Pancreas (tissue), 10 donors: ENCODE data around the gene NEB. TPM values are rescaled to one million over a fixed set of nuclear protein-coding genes. Genes with fewer than 3 reads are reported as not detected.

Source experiments
- ATAC-seq, 4 donors: fragments of 200-7000 bp; cut with Tn5 transposase; one replicate each; pipeline versions ENCODE4 v1.8.0 to v1.9.1; 2020; ENCODE audit warnings: mild to moderate bottlenecking in 4 of 4, moderate library complexity in 4 of 4
- DNase-seq, 6 donors: peaks; one replicate each; pipeline ENCODE4 v3.0.0-alpha.2; 2020
- FAIRE-seq: peaks from 2 replicates; lab custom pipeline; 2012; peaks lifted over from hg19 to GRCh38; lab: Jason Lieb, UNC
- H3K27ac ChIP-seq, 4 donors: fragments of 200-600 bp; sonication (generic); 1 replicate in 3 of 4; 2 replicates in 1 of 4; pipeline versions ENCODE4 v1.5.0 to v1.8.0; 2020
- H3K27me3 ChIP-seq, 4 donors: fragments of 200-600 bp; one replicate each; pipeline ENCODE4 v1.8.0; 2021
- H3K36me3 ChIP-seq, 3 donors: fragments of 200-600 bp; sonication (generic) in 1 of 3; one replicate each; pipeline versions ENCODE4 v1.5.0 to v1.8.0; 2020 to 2021
- H3K4me1 ChIP-seq, 3 donors: fragments of 200-600 bp; one replicate each; pipeline ENCODE4 v1.8.0; 2021
- H3K4me3 ChIP-seq, 4 donors: fragments of 200-600 bp; sonication (generic) in 2 of 4; one replicate each; pipeline versions ENCODE4 v1.5.0 to v1.8.0; 2020 to 2021
- H3K9me3 ChIP-seq, 4 donors: fragments of 200-600 bp; one replicate each; pipeline ENCODE4 v1.8.0; 2021
- WGBS, 2 donors: extraction: QIAGEN DNeasy Blood & Tissue Kit; methylation state at CpG; one replicate each; pipeline ENCODE4 v1.1.7; 2013; 5-methylcytosine and 5-hydroxymethylcytosine counted together
- intact Hi-C, 3 donors: fragments of 100-400 bp; cut with DNase I; formaldehyde crosslinking; loops; one replicate each; pipeline versions ENCODE4 v1.11.1 to v1.14.2; 2022
- polyA plus RNA-seq, 2 donors: library from polyadenylated mRNA; stranded (reverse); fragments of 200-250 nt; gene quantifications; one replicate each; pipeline ENCODE4 v1.2.3, GENCODE V29; 2013
- total RNA-seq, 6 donors: library from RNA; stranded (reverse); fragmentation: NEBNext Ultra II Directional in 4 of 6; extraction: Animal tissue kit (Norgen Biotek cat#: 25700) in 4 of 6; gene quantifications; one replicate each; pipeline versions ENCODE4 v1.2.1 to v1.2.4, GENCODE V29; 2021 to 2023
- TF ChIP-seq, protein P1 (sequence below), 4 donors: fragments of 200-600 bp; sonication (generic) in 3 of 4; IDR thresholded peaks; one replicate each; pipeline versions ENCODE4 v1.5.0 to v1.8.0; 2021; ENCODE audit warnings: antibody characterized with exemption in 4 of 4
- donor health status: healthy with polysubstance abuse.
- donor health status: DM: no; HTN: no; CAD: no; lungs with moderate emphysema.
- donor health status: DM: no; HTN: no; CAD: no.
- donor health status: control.
- donor health status: control.
- donor health status: Bipolar disorder and iron deficiency.
- donor health status: DM: yes; HTN: yes; CAD: no.
- donor health status: DM: no; HTN: no; CAD: no.
- donor health status: DM: no; HTN: no; CAD: no.
- donor health status: DM: yes; HTN: yes; CAD: no.

NEB gene
- total and polyA plus RNA-seq, 8 donors, result 0.58 to 2.5 (median 0.80) TPM

- H3K4me3 ChIP-seq, result no peak overlapping the region
- no peaks in the 10 kb centered on the region for H3K4me1 ChIP-seq
- DNase-seq, result no peak
- ATAC-seq, result no peak
- intact Hi-C loops, result no loop called here
- no peaks in the 10 kb centered on the region for H3K9me3 ChIP-seq
- TF ChIP-seq, protein P1, sequence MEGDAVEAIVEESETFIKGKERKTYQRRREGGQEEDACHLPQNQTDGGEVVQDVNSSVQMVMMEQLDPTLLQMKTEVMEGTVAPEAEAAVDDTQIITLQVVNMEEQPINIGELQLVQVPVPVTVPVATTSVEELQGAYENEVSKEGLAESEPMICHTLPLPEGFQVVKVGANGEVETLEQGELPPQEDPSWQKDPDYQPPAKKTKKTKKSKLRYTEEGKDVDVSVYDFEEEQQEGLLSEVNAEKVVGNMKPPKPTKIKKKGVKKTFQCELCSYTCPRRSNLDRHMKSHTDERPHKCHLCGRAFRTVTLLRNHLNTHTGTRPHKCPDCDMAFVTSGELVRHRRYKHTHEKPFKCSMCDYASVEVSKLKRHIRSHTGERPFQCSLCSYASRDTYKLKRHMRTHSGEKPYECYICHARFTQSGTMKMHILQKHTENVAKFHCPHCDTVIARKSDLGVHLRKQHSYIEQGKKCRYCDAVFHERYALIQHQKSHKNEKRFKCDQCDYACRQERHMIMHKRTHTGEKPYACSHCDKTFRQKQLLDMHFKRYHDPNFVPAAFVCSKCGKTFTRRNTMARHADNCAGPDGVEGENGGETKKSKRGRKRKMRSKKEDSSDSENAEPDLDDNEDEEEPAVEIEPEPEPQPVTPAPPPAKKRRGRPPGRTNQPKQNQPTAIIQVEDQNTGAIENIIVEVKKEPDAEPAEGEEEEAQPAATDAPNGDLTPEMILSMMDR (IDR thresholded peaks at IDR 0.05), result no peak
- no peak overlapping the region for H3K27ac ChIP-seq
- H3K36me3 ChIP-seq, result no peaks in the 10 kb centered on the region
- 76 to 87% methylated on average over 2 of the region's 2 CpGs for WGBS, 2 donors
- FAIRE-seq, result no peak
- no peaks in the 10 kb centered on the region for H3K27me3 ChIP-seq
Observed at GRCh38 chr2:151657667-151658076, 76.6 kb downstream of the NEB start.

DNA sequence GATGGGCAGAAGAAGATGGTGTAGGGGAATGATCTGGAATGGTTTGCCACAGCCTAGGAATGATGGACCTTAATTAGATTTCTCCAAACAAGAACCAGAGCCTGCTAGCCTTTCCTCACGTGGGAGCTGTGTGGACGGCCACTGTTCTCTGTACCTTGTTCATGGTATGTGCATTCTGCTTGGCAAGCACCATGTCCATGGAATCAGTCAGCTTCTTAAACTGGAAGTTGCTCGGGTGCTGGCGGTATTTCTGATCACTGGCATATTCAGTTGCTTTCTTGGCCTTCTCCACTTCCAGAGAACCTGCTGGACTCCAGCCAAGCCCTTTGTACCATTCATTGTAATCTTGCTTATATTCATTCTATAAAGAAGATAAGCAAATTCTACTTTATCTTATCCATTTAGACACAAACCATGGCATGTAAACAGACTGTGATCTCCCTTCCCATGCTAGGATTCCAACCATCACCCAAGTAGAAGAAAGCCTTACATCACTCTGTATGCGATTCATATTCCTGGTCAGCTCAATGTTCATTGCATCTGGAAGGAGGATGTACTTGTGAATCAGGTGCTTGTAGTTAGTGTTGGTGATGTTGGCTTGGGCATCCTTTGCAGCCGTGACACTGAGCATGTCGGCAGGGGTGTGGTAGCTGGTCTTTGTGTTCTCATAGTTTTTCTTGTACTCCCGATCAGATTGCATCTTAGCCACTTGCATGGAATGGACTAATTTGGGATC lies 78.4 kb downstream of the NEB start:
- DNase-seq (no peak), FAIRE-seq (no peak), ATAC-seq (no peak)
- Histone ChIP-seq H3K9me3 (no peaks in the 10 kb centered on the region), H3K4me3 (no peak overlapping the region), H3K27ac (no peak overlapping the region), H3K4me1 (no peaks in the 10 kb centered on the region), H3K36me3 (no peaks in the 10 kb centered on the region), H3K27me3 (no peaks in the 10 kb centered on the region)
- TF ChIP-seq, protein P1 (IDR thresholded peaks at IDR 0.05), result no peak
- 85 to 87% methylated on average over 8 of the region's 8 CpGs for WGBS, 2 donors
- intact Hi-C loops, result no loop called here

DNA sequence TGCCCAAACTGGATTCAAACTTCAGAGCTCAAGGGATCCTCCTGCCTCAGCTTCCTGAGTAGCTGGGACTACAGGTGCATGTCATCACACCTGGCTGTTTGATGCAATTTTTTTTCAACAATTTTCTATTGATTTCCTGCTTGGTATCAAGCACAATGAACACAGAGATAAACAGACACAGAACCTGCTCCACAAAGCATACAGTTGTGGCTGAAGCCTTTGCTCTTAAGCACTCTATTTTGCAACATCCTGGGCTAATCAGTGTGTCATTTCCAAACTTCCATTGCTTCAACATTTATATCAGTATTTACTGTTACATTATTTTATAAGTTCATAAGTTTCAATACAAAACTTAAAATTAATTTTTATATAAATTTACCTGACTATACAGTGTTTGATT lies 79.4 kb downstream of the NEB start:
- Histone ChIP-seq H3K36me3 (no peaks in the 10 kb centered on the region), H3K27me3 (no peaks in the 10 kb centered on the region), H3K4me1 (no peaks in the 10 kb centered on the region), H3K27ac (no peak overlapping the region), H3K9me3 (no peaks in the 10 kb centered on the region), H3K4me3 (no peak overlapping the region)
- intact Hi-C loops, result no loop called here
- DNase-seq, result no peak
- no peak for FAIRE-seq
- TF ChIP-seq, protein P1 (IDR thresholded peaks at IDR 0.05), result no peak
- no peak for ATAC-seq

- H3K9me3 ChIP-seq, result no peaks in the 10 kb centered on the region
- no peaks in the 10 kb centered on the region for H3K36me3 ChIP-seq
- ATAC-seq (no peak), FAIRE-seq (no peak), DNase-seq (no peak)
- H3K27ac ChIP-seq, result no peak overlapping the region
- WGBS, 2 donors, result 83 to 90% methylated on average over 3 of the region's 3 CpGs
- no peaks in the 10 kb centered on the region for H3K27me3 ChIP-seq
- intact Hi-C loops, result no loop called here
- H3K4me3 ChIP-seq, result no peak overlapping the region
- no peaks in the 10 kb centered on the region for H3K4me1 ChIP-seq
- TF ChIP-seq, protein P1 (IDR thresholded peaks at IDR 0.05), result no peak
Observed at GRCh38 chr2:151654085-151654484, 80.2 kb downstream of the NEB start.

DNA sequence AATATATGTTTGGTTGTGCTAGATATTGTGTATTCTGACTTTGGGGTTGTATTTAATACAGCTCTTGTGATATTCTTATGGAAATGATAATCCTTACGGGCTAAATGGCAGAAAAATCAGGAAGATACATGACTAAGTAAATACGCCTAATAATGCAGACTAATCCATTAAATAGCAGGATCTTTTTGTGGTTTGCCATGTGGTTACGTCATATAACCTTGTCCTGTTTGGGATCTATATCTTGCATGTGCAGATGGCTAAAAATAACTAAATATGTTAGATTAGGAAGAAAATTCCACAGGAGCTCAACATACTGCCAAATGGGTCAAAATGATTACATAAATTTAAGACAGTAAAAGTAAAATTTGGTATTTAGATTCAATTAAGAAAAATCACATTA lies 83.0 kb downstream of the NEB start:
- H3K4me3 ChIP-seq, result no peak overlapping the region
- WGBS, 2 donors, result 66 to 79% methylated on average over 3 of the region's 3 CpGs
- intact Hi-C loops, result no loop called here
- H3K27ac ChIP-seq, result no peak overlapping the region
- no peaks in the 10 kb centered on the region for H3K4me1 ChIP-seq
- no peak for ATAC-seq
- DNase-seq, result no peak
- H3K36me3 ChIP-seq, result no peaks in the 10 kb centered on the region
- no peaks in the 10 kb centered on the region for H3K27me3 ChIP-seq
- no peak for FAIRE-seq
- H3K9me3 ChIP-seq, result no peaks in the 10 kb centered on the region
- TF ChIP-seq, protein P1 (IDR thresholded peaks at IDR 0.05), result no peak
